Activated T-helper 1 cell treated with anti-CD3 and anti-CD28 coated beads, Interleukin-12 subunit alpha, Interleukin-12 subunit beta, Interleukin-2, Interleukin-4 antibody, amounts not matched to agents 30 ng/mL and 10 ng/mL and 1 ng/mL, durations not matched to agents 14 hours and 24 hours and 36 hours (primary cell): ENCODE measurements around the gene ELL2. TPM values are rescaled to one million over a fixed set of nuclear protein-coding genes. Genes with fewer than 3 reads are reported as not detected.
A peak's percentile ranks its signal among the peaks of the same experiment; 100 is the strongest.
"Not testable (repeated sequence)": the region's sequence is repeated elsewhere in the genome, so short reads cannot be mapped to it uniquely, and the experiment has no call there.

Experiments
- DNase-seq: peaks from one replicate; pipeline ENCODE4 v3.0.0; 2021; ENCODE audit warnings: low spot score
- H3K27ac Mint-ChIP-seq: one replicate; pipeline ENCODE4 v1.8.0; 2021; ENCODE audit warnings: mild to moderate bottlenecking, mixed read lengths
- H3K27me3 Mint-ChIP-seq: one replicate; pipeline ENCODE4 v1.8.0; 2022; ENCODE audit warnings: mild to moderate bottlenecking, moderate library complexity, mixed read lengths; ENCODE audit not compliant: insufficient read depth
- H3K36me3 Mint-ChIP-seq: one replicate; pipeline ENCODE4 v1.8.0; 2021; ENCODE audit warnings: low read depth, mixed read lengths
- H3K4me1 Mint-ChIP-seq: one replicate; pipeline ENCODE4 v1.8.0; 2021; ENCODE audit warnings: low read depth, mixed read lengths
- H3K4me3 Mint-ChIP-seq: one replicate; pipeline ENCODE4 v1.8.0; 2021; ENCODE audit warnings: mild to moderate bottlenecking, moderate library complexity, mixed read lengths
- H3K9me3 Mint-ChIP-seq: one replicate; pipeline ENCODE4 v1.8.0; 2021; ENCODE audit warnings: mixed read lengths
- intact Hi-C: fragments of 100-400 bp; cut with micrococcal nuclease; formaldehyde crosslinking; loops from one replicate; pipeline ENCODE4 v1.15.1; 2024
- total RNA-seq: library from RNA; stranded (reverse); gene quantifications from 2 replicates; pipeline ENCODE4 v1.2.3, GENCODE V29; 2022

ELL2 gene
- total RNA-seq, 1 donor from 2014 or later: 93.9 TPM

- no peaks in the 10 kb centered on the region for H3K27me3 Mint-ChIP-seq
- DNase-seq: no peak
- intact Hi-C loops: no loop called here
- H3K36me3 Mint-ChIP-seq: peaks cover 31% of the 10 kb centered on the region
- H3K4me1 Mint-ChIP-seq: peaks cover 47% of the 10 kb centered on the region
- no peaks in the 10 kb centered on the region for H3K9me3 Mint-ChIP-seq
- H3K27ac Mint-ChIP-seq: no peak overlapping the region
- no peak overlapping the region for H3K4me3 Mint-ChIP-seq
Measured at GRCh38 chr5:95918421-95919006, 43.1 kb downstream of the ELL2 start.

- intact Hi-C loops: no loop called here
- Mint-ChIP-seq H3K27me3 (no peaks in the 10 kb centered on the region), H3K4me3 (no peak overlapping the region), H3K27ac (no peak overlapping the region), H3K9me3 (no peaks in the 10 kb centered on the region), H3K36me3 (peaks cover 35% of the 10 kb centered on the region), H3K4me1 (peaks cover 41% of the 10 kb centered on the region)
- no peak for DNase-seq
Measured at GRCh38 chr5:95917207-95917606, 44.4 kb downstream of the ELL2 start.

GRCh38 chr5:95916687-95917085 is 45.0 kb downstream of the ELL2 start:
- Mint-ChIP-seq H3K4me1 (peaks cover 37% of the 10 kb centered on the region), H3K36me3 (peaks cover 37% of the 10 kb centered on the region), H3K27me3 (no peaks in the 10 kb centered on the region), H3K9me3 (no peaks in the 10 kb centered on the region), H3K27ac (peak overlapping the region; percentile 64), H3K4me3 (no peak overlapping the region)
- intact Hi-C loops: no loop called here
- no peak for DNase-seq

- intact Hi-C loops: no loop called here
Measured at GRCh38 chr5:95915999-95916686, 45.5 kb downstream of the ELL2 start.

GRCh38 chr5:95913663-95914062 is 48.0 kb downstream of the ELL2 start:
- H3K36me3 Mint-ChIP-seq: peaks cover 47% of the 10 kb centered on the region
- no peak for DNase-seq
- no peaks in the 10 kb centered on the region for H3K27me3 Mint-ChIP-seq
- H3K4me1 Mint-ChIP-seq: peaks cover 41% of the 10 kb centered on the region
- intact Hi-C loops: no loop called here
- H3K27ac Mint-ChIP-seq: no peak overlapping the region
- H3K4me3 Mint-ChIP-seq: no peak overlapping the region
- H3K9me3 Mint-ChIP-seq: no peaks in the 10 kb centered on the region

More at GRCh38 chr5:95915999-95916686, 45.5 kb downstream of the ELL2 start:
- Mint-ChIP-seq H3K27me3 (no peaks in the 10 kb centered on the region), H3K9me3 (no peaks in the 10 kb centered on the region), H3K27ac (peak overlapping the region; percentile 64), H3K4me1 (peaks cover 37% of the 10 kb centered on the region), H3K36me3 (peaks cover 41% of the 10 kb centered on the region), H3K4me3 (peak overlapping the region; percentile 3)
- no peak for DNase-seq

- H3K36me3 Mint-ChIP-seq: peaks cover 42% of the 10 kb centered on the region
- no peaks in the 10 kb centered on the region for H3K9me3 Mint-ChIP-seq
- H3K4me3 Mint-ChIP-seq: no peak overlapping the region
- H3K27ac Mint-ChIP-seq: no peak overlapping the region
- peaks cover 44% of the 10 kb centered on the region for H3K4me1 Mint-ChIP-seq
- no peak for DNase-seq
- H3K27me3 Mint-ChIP-seq: no peaks in the 10 kb centered on the region
- intact Hi-C loops: no loop called here
Measured at GRCh38 chr5:95912029-95912428, 49.6 kb downstream of the ELL2 start.

GRCh38 chr5:95910521-95910920 is 51.1 kb downstream of the ELL2 start:
- Mint-ChIP-seq H3K27me3 (no peaks in the 10 kb centered on the region), H3K4me3 (no peak overlapping the region), H3K9me3 (no peaks in the 10 kb centered on the region), H3K36me3 (peaks cover 36% of the 10 kb centered on the region), H3K27ac (no peak overlapping the region), H3K4me1 (peaks cover 29% of the 10 kb centered on the region)
- DNase-seq: no peak
- intact Hi-C loops: loop anchor here (2.0 kb wide), 1 partner anchor 14 kb away; no protein-coding TSS in a partner anchor

GRCh38 chr5:95909738-95910137 is 51.9 kb downstream of the ELL2 start:
- H3K4me1 Mint-ChIP-seq: peaks cover 27% of the 10 kb centered on the region
- no peak overlapping the region for H3K27ac Mint-ChIP-seq

GRCh38 chr5:95908799-95909198 is 52.9 kb downstream of the ELL2 start:
- Mint-ChIP-seq H3K4me3 (no peak overlapping the region), H3K27me3 (no peaks in the 10 kb centered on the region), H3K27ac (no peak overlapping the region), H3K4me1 (peaks cover 27% of the 10 kb centered on the region), H3K9me3 (no peaks in the 10 kb centered on the region), H3K36me3 (peaks cover 47% of the 10 kb centered on the region)
- intact Hi-C loops: no loop called here
- DNase-seq: no peak

More at GRCh38 chr5:95909738-95910137, 51.9 kb downstream of the ELL2 start:
- Mint-ChIP-seq H3K9me3 (no peaks in the 10 kb centered on the region), H3K27me3 (no peaks in the 10 kb centered on the region), H3K36me3 (peaks cover 42% of the 10 kb centered on the region), H3K4me3 (no peak overlapping the region)
- intact Hi-C loops: loop anchor here (2.0 kb wide), 1 partner anchor 15 kb away; no protein-coding TSS in a partner anchor
- no peak for DNase-seq

GRCh38 chr5:95907740-95908706 is 53.6 kb downstream of the ELL2 start:
- no peaks in the 10 kb centered on the region for H3K9me3 Mint-ChIP-seq
- H3K4me3 Mint-ChIP-seq: no peak overlapping the region
- intact Hi-C loops: no loop called here
- H3K36me3 Mint-ChIP-seq: peaks cover 45% of the 10 kb centered on the region
- no peak for DNase-seq
- peaks cover 27% of the 10 kb centered on the region for H3K4me1 Mint-ChIP-seq
- H3K27ac Mint-ChIP-seq: peak overlapping the region; percentile 20
- no peaks in the 10 kb centered on the region for H3K27me3 Mint-ChIP-seq

- H3K4me1 Mint-ChIP-seq: peaks cover 30% of the 10 kb centered on the region
- no peak for DNase-seq
- H3K27ac Mint-ChIP-seq: peak overlapping the region; percentile 20
- intact Hi-C loops: no loop called here
- H3K4me3 Mint-ChIP-seq: no peak overlapping the region
- peaks cover 41% of the 10 kb centered on the region for H3K36me3 Mint-ChIP-seq
- H3K27me3 Mint-ChIP-seq: no peaks in the 10 kb centered on the region
- no peaks in the 10 kb centered on the region for H3K9me3 Mint-ChIP-seq
Measured at GRCh38 chr5:95907067-95907705, 54.5 kb downstream of the ELL2 start.

- H3K4me3 Mint-ChIP-seq, H3K27me3 Mint-ChIP-seq, intact Hi-C loops, DNase-seq, H3K9me3 Mint-ChIP-seq, H3K27ac Mint-ChIP-seq: not testable (repeated sequence)
- H3K4me1 Mint-ChIP-seq: peaks cover 38% of the 10 kb centered on the region
- H3K36me3 Mint-ChIP-seq: peaks cover 38% of the 10 kb centered on the region
Measured at GRCh38 chr5:95906398-95906797, 55.3 kb downstream of the ELL2 start.
